Measurements from ENCODE around the gene RGS6.

DNA sequence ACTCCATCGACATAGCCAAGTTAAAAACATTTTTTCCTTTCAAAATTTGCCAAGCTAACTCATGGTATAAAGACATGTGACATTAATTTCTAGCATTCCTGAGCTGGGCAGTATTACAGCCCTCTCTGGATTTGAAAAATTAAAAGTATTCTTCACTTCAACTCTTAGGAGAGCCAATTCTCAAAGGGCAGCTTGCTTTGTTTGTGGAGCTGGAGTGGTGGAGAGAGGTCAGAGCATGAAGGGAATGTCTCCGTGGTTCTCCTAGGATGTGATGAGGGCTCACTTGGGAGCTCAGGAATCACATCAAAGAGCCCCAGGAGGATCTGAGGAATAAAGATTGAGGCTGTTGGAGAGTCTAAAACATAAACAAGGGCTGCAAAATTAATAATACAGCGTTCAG is 46.9 kb upstream of the RGS6 start:
- TF ChIP-seq CTCF (IDR thresholded peaks at IDR 0.05), result no peak
- TF ChIP-seq POLR2A (IDR thresholded peaks at IDR 0.05), result no peak
- TF ChIP-seq POLR2AphosphoS5 (IDR thresholded peaks at IDR 0.05), result no peak
